HepG2 (cell line): ENCODE results near the gene MAEA. TPM values are rescaled to one million over a fixed set of nuclear protein-coding genes. Genes with fewer than 3 reads are reported as not detected.

Experiments used
- JARID2 ChIP-seq: sonication (generic); formaldehyde crosslinking; IDR thresholded peaks from 2 replicates; pipeline ENCODE4 v1.8.1; 2023; ENCODE audit warnings: missing genetic modification reagents, inconsistent platforms; ENCODE audit not compliant: insufficient replicate concordance
- ZNF207 ChIP-seq: fragments of 450-650 bp; IDR thresholded peaks from 2 replicates; pipeline ENCODE4 v1.6.1; 2016; ENCODE audit warnings: antibody characterized with exemption, borderline replicate concordance
- polyA plus RNA-seq, 8 experiments: library from polyadenylated mRNA; depleted of rRNA in 3 of 8; stranded (reverse) in 7 of 8; unstranded in 1 of 8; fragments of >200 nt; fragmentation: Illumina TruSeq in 4 of 8; extraction: Trizol in 4 of 8; gene quantifications; 2 replicates each; pipeline versions ENCODE4 v1.2.1 to v1.2.3, GENCODE V29; 2011 to 2016; ENCODE audit warnings: low read depth in 4 of 8, missing spikeins in 1 of 8, mixed read lengths in 1 of 8; ENCODE audit not compliant: insufficient read depth in 1 of 8
- total RNA-seq, 5 experiments: library from RNA; depleted of rRNA; stranded (reverse); fragments of >200 nt; fragmentation: Illumina TruSeq; extraction: Trizol; gene quantifications; 2 replicates each; pipeline ENCODE4 v1.2.3, GENCODE V29; 2016; ENCODE audit warnings: low read depth in 1 of 5
- TF ChIP-seq, protein P1 (sequence below): sonication (generic); formaldehyde crosslinking; IDR thresholded peaks from 2 replicates; pipeline ENCODE4 v1.8.1; 2022; ENCODE audit warnings: mild to moderate bottlenecking, missing genetic modification reagents
- TF ChIP-seq, protein P2 (sequence below): sonication (generic); formaldehyde crosslinking; IDR thresholded peaks from 2 replicates; pipeline ENCODE4 v1.8.0; 2022; ENCODE audit warnings: mild to moderate bottlenecking, missing genetic modification reagents
- TF ChIP-seq, protein P3 (sequence below): IDR thresholded peaks from 2 replicates; pipeline ENCODE4 v1.4.0; 2020; ENCODE audit warnings: mild to moderate bottlenecking, missing genetic modification reagents

The MAEA gene
- total and polyA plus RNA-seq, 2 of the 13 experiments (the other 11 are each of a cell fraction or from before 2014, with no cell fraction given) = 52.0 to 57.1 TPM

DNA sequence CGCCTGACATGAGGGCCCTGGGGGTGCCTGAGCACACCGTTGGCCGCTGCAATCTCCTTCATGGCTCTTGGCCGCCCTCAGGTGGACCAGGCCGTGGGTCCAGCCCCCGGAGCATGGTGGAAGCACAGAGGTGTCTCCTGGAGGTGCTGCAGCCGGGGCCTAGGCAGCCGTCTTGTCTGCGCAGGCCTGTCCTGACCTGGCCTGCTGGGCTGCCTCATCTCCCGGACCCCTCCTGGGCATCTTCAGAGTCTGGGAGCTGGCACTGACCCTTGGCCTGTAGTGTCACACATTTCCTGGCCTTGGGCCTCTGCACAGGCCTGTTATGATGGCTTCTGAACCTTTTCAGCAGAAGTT, 78.2 kb downstream of the MAEA start (continued):
- TF ChIP-seq, protein P1, sequence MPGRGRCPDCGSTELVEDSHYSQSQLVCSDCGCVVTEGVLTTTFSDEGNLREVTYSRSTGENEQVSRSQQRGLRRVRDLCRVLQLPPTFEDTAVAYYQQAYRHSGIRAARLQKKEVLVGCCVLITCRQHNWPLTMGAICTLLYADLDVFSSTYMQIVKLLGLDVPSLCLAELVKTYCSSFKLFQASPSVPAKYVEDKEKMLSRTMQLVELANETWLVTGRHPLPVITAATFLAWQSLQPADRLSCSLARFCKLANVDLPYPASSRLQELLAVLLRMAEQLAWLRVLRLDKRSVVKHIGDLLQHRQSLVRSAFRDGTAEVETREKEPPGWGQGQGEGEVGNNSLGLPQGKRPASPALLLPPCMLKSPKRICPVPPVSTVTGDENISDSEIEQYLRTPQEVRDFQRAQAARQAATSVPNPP (CRISPR knock-in tag) = no peak
- TF ChIP-seq, protein P2, sequence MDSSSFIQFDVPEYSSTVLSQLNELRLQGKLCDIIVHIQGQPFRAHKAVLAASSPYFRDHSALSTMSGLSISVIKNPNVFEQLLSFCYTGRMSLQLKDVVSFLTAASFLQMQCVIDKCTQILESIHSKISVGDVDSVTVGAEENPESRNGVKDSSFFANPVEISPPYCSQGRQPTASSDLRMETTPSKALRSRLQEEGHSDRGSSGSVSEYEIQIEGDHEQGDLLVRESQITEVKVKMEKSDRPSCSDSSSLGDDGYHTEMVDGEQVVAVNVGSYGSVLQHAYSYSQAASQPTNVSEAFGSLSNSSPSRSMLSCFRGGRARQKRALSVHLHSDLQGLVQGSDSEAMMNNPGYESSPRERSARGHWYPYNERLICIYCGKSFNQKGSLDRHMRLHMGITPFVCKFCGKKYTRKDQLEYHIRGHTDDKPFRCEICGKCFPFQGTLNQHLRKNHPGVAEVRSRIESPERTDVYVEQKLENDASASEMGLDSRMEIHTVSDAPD = no peak
- TF ChIP-seq ZNF207 (no peak), JARID2 (CRISPR knock-in tag) (no peak)
- TF ChIP-seq, protein P3, sequence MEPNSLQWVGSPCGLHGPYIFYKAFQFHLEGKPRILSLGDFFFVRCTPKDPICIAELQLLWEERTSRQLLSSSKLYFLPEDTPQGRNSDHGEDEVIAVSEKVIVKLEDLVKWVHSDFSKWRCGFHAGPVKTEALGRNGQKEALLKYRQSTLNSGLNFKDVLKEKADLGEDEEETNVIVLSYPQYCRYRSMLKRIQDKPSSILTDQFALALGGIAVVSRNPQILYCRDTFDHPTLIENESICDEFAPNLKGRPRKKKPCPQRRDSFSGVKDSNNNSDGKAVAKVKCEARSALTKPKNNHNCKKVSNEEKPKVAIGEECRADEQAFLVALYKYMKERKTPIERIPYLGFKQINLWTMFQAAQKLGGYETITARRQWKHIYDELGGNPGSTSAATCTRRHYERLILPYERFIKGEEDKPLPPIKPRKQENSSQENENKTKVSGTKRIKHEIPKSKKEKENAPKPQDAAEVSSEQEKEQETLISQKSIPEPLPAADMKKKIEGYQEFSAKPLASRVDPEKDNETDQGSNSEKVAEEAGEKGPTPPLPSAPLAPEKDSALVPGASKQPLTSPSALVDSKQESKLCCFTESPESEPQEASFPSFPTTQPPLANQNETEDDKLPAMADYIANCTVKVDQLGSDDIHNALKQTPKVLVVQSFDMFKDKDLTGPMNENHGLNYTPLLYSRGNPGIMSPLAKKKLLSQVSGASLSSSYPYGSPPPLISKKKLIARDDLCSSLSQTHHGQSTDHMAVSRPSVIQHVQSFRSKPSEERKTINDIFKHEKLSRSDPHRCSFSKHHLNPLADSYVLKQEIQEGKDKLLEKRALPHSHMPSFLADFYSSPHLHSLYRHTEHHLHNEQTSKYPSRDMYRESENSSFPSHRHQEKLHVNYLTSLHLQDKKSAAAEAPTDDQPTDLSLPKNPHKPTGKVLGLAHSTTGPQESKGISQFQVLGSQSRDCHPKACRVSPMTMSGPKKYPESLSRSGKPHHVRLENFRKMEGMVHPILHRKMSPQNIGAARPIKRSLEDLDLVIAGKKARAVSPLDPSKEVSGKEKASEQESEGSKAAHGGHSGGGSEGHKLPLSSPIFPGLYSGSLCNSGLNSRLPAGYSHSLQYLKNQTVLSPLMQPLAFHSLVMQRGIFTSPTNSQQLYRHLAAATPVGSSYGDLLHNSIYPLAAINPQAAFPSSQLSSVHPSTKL (CRISPR knock-in tag) = no peak
